ENCODE data around the gene HAND2. TPM values are rescaled to one million over a fixed set of nuclear protein-coding genes. Genes with fewer than 3 reads are reported as not detected.

The HAND2 gene
- 3.2 and 8.4 TPM in 2 replicates for total RNA-seq

GRCh38 chr4:173529477-173530325, at the start of gene HAND2:
TSS of gene HAND2 (minus strand) at chr4:173530229. CDS start at chr4:173529289, 940 bp downstream.

Other genes starting within 250 kb of the HAND2 start
- gene HMGB2, start 195.9 kb downstream of the HAND2 start, total RNA-seq = 41.3 and 48.4 TPM in 2 replicates
- gene SAP30, start 159.3 kb downstream of the HAND2 start, total RNA-seq = 15.8 and 19.2 TPM in 2 replicates
- gene SCRG1, start 131.1 kb downstream of the HAND2 start, total RNA-seq = under 0.01 and 0.09 TPM in 2 replicates